Stimulated activated CD4-positive, alpha-beta T cell treated with anti-CD3 and anti-CD28 coated beads, Interleukin-1b, Interleukin-23, amount 100 ng/mL, for 1 hour (primary cell): ENCODE results near the gene GEMIN5.
A peak's percentile ranks its signal among the peaks of the same experiment; 100 is the strongest.

Experiments used
- DNase-seq, 2 donors: peaks; one replicate each; pipeline ENCODE4 v3.0.0-alpha.2; 2020; ENCODE audit warnings: low read depth in 2 of 2

Gene GEMIN5

GRCh38 chr5:154884424-154884823 is 53.6 kb downstream of the GEMIN5 start:
- no peak for DNase-seq

DNA sequence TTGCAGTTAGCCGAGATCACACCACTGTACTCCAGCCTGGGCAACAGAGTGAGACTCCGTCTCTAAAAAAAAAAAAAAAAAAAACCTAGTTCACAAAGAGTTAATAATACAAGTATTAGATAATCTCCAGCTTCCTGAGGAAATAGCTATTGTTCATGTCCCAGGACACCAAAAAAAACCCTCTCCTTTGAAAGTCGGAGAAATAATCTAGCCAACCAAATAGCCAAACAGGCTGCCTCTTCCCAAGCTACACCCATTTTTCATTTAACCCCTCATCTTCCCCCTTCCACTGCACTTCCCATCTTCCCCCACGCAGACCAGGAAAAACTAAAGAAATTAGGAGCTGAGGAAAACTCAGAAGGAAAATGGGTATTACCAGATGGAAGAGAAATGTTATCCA is 56.0 kb downstream of the GEMIN5 start:
- DNase-seq: no peak

DNA sequence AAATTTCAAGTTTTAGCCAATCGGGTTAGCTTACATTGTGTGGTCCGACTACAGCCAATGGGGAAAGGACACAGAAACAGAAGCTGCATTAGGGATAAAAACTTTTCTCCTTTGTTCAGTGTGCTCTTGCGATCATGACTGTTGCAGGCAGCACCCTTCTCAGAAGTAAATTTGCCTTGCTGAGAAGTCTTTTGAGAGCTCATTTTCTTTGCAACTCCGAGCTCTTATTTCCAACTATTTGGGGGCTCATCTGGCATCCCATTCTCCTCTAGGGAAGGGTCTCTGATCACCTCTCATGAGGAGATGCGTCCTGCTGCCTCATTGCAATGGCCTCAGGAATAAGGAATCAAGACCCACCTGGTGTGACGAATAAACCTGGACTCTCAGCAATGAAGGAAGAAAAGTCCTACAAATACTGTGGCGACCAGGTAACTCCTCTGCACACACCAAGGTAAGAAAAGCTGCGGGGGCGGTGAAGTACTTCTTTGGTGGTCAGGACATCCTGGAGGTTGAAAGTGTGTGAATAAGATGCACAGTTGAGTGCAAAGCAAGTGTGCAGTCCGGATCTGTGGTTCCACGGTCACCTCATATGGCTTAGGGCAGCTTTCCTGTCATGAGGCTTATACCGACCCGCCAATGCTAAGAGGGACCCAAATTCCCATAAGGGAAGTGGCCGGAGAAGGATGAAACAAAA is 59.2 kb downstream of the GEMIN5 start:
- no peak for DNase-seq

- no peak for DNase-seq
These were observed 64.2 kb downstream of the GEMIN5 start for GRCh38 chr5:154873791-154874331.

DNA sequence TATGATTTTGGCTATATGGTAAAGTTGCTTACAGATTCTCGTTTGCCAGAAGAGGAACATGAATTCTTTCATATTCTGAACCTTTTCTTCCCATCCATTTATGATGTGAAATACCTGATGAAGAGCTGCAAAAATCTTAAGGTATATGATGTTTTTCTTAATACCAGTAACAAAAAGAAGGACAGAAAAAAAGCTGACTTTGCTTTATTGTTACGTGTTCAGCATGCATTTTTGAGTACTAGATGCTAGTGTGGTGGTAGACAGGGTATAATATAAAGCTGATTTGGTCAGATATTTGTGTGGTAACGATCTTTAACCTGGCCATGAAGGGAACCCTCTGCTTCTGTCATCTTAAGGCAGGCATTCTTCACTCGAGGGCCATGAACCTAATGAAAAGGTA is 66.3 kb downstream of the GEMIN5 start:
- no peak for DNase-seq

GRCh38 chr5:154868702-154869101 is 69.3 kb downstream of the GEMIN5 start:
- no peak for DNase-seq

DNA sequence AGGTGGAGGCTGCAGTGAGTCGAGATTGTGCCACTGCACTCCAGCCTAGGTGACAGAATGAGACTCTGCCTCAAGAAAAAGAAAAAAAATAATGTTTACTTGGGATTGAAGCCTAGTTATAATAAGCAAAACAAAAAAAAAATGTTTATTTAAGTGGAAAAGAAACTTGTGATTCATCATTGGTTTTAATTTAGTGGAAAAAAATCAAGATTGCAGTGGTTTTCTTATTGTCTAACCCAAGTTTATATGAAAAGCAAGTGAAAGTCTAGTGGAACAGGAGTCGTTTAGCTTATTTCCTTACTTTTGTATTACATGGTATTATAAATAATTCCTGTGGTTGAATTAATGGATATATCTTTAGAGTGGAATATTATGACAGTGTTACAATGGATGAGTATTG is 71.2 kb downstream of the GEMIN5 start:
- no peak for DNase-seq

DNA sequence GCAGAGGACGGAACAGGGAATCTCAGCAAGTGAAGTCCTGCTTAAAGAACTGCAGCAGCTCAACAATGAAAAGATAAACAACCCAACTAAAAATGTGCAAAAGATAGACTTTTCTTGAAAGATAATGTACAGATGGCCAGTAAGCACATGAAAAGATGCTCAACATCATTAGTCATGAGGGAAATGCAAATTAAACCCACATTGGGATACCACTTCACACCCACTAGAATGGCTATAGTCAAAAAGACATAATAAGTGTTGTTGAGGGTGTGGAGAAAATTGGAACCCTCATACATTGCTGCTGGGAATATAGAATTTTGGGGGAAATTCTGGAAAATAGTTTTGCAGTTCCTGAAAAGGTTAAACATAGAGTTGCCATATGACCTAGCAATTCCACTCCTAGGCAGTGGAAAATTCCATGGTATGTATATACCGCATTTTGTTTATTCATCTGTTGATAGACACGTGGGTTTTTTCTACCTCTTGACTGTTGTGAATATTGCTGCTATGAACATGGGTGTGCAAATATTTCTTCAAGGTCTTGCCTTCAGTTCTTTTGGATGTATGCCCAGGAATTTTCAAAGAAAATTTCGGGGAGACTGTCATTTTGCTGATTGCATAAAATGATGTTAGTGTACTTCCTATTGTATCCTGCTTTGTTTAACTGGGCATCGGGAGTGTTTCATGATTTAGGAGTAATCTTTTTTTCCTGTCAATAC is 72.4 kb downstream of the GEMIN5 start:
- no peak for DNase-seq

DNA sequence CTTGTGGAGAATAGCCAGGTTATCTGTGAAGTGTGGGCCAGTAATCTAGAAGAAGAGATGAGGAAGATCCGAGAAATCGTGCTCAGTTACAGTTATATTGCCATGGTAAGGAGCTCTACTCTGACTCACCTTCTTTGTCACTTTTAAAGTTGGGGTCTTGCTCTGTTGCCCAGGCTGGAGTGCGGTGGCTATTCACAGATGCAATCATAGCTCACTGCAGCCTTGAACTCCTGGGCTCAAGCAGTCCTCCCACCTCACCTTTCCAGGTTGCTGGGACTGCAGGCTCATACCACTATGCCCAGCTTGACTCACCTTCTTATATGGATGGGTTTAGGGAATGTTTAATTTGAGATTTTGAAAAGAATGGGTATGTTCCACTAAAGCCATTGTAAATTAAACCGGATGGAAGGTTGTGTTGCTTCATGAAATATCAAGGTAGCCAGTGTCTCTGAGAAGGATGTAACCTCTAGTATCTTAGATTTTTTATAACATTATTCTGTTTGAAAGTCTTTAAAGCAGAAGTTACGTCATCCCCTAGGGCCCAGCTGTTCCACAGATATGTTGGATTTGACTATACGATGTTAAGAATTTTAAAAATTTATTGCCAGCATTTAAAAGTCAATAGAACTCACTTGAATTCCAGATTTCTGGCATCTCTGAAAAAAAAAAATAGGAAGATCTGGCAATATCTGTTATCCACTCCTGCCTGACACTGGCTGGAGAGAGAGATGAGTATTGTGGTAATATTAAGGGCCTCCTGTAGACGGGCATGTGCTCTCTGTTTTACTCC is 74.5 kb downstream of the GEMIN5 start:
- no peak for DNase-seq

- no peak for DNase-seq
These were observed 75.2 kb downstream of the GEMIN5 start for GRCh38 chr5:154862766-154863165.

GRCh38 chr5:154861946-154862345 is 76.1 kb downstream of the GEMIN5 start:
- no peak for DNase-seq

GRCh38 chr5:154860765-154861164 is 77.2 kb downstream of the GEMIN5 start:
- DNase-seq: no peak

DNA sequence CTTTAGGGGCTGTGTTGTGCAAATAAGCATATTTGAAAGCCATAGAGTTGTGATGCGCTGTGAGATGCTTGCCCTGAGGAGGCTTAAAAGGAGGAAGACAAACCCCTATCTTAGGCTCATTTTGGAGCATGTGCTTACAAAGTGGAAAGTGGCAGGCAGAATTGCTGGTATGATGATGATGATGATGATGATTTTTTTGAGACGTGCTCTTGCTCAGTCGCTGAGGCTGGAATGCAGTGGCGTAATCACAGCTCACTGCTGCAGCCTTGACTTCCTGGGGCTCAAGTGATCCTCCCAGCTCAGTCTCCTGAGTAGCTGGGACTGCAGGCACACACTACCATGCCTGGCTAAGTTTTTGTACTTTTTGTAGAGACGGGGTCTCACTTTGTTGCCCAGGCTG is 77.9 kb downstream of the GEMIN5 start:
- DNase-seq: no peak

- no peak for DNase-seq
These were observed 78.8 kb downstream of the GEMIN5 start for GRCh38 chr5:154858972-154859871.

DNA sequence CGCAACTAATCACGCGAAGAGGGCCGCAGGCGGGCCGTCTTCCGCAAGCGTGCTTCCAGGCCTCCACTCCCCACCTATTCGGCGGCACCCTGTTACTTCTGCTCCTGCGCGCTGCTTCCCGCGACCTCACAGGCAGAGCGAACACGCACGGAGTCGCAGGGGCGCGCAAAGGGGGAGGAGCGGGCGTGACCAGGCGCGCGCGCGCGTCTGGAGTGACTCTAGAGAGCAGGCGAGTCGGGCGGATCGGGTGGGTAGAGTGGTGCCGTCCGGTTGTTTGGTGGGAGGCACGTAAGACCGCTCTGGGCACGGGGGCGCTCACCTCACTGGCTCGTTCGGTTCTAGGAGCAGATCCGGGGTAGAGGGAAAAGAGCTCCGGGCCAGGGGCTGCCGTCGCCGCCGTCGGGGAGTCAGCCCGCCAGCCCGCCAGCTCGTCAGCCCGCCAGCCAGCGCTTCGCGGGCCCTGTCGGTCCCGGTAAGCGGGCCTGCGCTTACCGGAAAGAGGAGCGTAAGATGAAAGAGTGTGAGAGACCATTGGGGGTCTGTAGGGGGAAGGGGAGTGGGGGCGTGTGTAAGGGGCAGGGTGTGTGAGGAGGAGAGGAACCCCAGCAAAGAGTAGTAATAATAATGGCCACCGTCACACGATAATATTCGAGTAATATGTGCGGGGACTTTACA is 79.6 kb downstream of the GEMIN5 start, which contains the start of gene CNOT8:
CNOT8 (plus strand) TSS at position 331 of the 675 bp plus-strand sequence. CDS start 4,652 bp downstream, outside the sequence.
- peak; percentile 93 to 95 for DNase-seq

DNA sequence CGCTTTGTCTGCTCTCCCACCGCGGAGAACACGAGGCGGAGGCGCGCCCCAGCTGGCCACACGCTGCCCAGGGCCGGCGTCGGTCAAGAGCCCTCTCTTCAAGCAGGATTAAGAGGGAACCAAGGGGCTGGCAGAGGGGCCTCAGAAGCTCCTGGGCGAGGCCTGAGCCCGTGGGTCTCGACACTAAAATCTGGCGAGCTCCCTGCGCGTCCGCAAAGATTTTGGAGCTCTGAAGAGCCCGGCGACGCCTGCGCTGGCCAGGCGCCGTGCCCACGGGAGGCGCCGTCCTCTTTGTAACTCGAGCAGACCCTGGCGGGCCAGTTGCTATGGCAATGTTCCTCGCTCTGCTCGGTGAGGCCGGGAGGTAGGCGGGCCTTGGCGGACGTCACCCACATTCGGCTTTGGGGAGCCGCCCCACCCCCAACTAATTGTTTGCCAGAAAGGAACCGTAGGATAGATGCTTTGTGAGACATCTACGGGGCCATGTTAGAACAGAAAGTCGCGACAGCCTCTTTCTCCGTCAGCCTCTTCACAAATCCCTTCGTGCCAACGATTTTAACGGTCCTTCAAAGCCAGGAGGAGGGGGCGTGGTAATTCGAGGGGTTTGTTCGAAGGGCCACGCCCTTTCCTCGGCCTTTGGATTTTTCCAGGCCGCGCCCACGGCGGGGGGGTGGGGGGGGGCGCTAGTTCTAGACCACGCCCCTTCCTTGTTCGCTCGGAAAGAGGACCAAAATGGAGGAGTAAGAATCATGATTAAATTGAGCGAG is 80.3 kb downstream of the GEMIN5 start:
- peak; percentile 52 to 67 for DNase-seq

DNA sequence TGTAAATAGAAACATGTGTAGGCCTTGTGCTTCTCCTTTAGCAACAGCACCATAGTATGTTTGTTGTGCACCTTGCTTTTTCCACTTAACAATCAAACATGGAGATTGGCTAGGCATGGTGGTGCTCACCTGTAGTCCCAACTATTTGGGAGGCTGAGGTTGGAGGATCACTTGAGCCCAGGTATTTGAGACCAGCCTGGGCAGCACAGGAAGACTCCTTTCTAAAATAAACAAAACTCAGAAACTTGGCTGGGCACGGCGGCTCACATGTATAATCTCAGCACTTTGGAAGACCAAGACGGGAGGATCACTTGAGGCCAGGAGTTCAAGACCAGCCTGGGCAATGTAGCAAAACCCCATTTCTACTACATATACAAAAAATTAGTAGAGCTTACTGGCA is 86.7 kb downstream of the GEMIN5 start:
- no peak for DNase-seq

DNA sequence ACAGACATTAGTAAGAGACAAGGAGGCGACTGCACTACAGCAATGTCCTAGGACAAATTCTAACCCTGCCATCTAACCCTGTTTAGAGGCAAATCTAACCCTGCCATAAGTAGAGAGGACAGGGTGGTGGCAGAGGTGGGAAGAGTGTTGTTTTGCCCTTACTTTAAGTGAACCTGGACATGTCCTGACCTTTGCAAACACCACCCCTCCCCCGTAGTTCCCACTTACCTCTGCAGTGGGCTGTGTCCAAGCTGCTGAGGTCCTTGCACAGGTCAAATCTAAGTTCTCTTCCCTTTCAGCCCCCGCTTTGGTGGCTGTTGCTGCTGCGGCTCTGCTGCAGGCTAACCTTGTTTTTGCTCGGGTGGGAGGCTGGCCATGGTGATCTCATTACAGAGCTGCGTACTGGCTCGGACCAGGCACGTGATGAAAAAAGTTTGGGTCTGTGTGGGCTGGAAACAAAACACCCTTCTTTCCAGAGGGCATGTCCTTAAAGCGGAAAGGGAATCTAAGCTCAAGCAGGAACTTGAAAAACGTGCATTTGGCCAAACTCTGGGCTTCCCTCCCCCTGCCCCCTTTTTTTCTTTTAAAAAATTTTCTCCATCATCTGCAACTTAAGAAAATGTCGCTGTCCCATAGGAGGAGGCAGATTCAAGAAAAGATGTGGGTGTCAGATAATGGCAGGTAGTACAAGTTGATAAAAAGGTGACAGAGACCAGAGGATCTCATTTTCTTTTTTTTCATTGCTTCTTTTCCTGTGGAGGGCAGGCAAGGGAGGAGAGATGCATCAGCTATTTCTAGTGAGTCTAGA is 87.6 kb downstream of the GEMIN5 start, which contains the start of gene FAXDC2:
FAXDC2 (minus strand) TSS at position 349 of the 808 bp plus-strand sequence. CDS start 12,425 bp downstream, outside the sequence.
- DNase-seq: no peak

GRCh38 chr5:154849791-154850201 is 88.2 kb downstream of the GEMIN5 start:
- DNase-seq: no peak
